SK-N-SH (cell line): ENCODE data around the gene PRSS8. TPM values are rescaled to one million over a fixed set of nuclear protein-coding genes. Genes with fewer than 3 reads are reported as not detected.
"Not testable (repeated sequence)": the region's sequence is repeated elsewhere in the genome, so short reads cannot be mapped to it uniquely, and the experiment has no call there.

ENCODE experiments used
- CTCF ChIA-PET: fragments of 300-600, 350-600 bp; formaldehyde crosslinking; extraction: SDS; loops from one replicate; lab custom pipeline; 2021; lab: Yijun Ruan, JAX
- POLR2A ChIA-PET: fragments of 350-600 bp; sonication (Branson Sonifier 250); formaldehyde crosslinking; extraction: SDS; loops from one replicate; lab custom pipeline; 2020; ENCODE audit warnings: antibody characterized with exemption, inconsistent platforms; lab: Yijun Ruan, JAX
- DNase-seq: peaks from one replicate; pipeline ENCODE4 v3.0.0; 2012
- H2AFZ ChIP-seq: fragments of 200-600 bp; sonication (generic); 2 replicates; pipeline ENCODE4 v1.8.1; 2016; ENCODE audit warnings: antibody characterized with exemption, mild to moderate bottlenecking, low read depth
- H3F3A ChIP-seq: fragments of 200-600 bp; sonication (generic); replicated peaks from 2 replicates; pipeline ENCODE3; 2016; ENCODE audit warnings: antibody characterized with exemption, mild to moderate bottlenecking; ENCODE audit not compliant: insufficient read depth
- H3K27ac ChIP-seq, 2 experiments: fragments of 200-500 bp in 1 of 2; fragments of 200-600 bp in 1 of 2; sonication (Bioruptor generic) in 1 of 2; sonication (generic), shearing (Covaris generic) in 1 of 2; 2 replicates each; pipeline versions ENCODE4 v1.5.1 to v1.6.1; 2014 to 2016; ENCODE audit warnings: low read depth in 2 of 2, inconsistent platforms in 1 of 2, low read length in 1 of 2, mild to moderate bottlenecking in 1 of 2, mixed read lengths in 1 of 2
- H3K27me3 ChIP-seq: fragments of 200-600 bp; sonication (generic), shearing (Covaris generic); 2 replicates; pipeline ENCODE4 v1.6.1; 2016; ENCODE audit warnings: mixed run types; ENCODE audit not compliant: insufficient read depth
- H3K36me3 ChIP-seq, 2 experiments: fragments of 200-500 bp in 1 of 2; fragments of 200-600 bp in 1 of 2; sonication (Bioruptor generic) in 1 of 2; sonication (generic) in 1 of 2; replicated peaks in 1 of 2; 2 replicates each; pipeline versions ENCODE3 to v1.5.1; 2014 to 2016; ENCODE audit warnings: low read length in 1 of 2, mild to moderate bottlenecking in 1 of 2; ENCODE audit not compliant: insufficient read depth in 2 of 2, control insufficient read depth in 1 of 2
- H3K4me1 ChIP-seq, 2 experiments: fragments of 200-500 bp in 1 of 2; fragments of 200-600 bp in 1 of 2; sonication (Bioruptor generic) in 1 of 2; sonication (generic), shearing (Covaris generic) in 1 of 2; 2 replicates each; pipeline versions ENCODE4 v1.5.1 to v1.6.1; 2014 to 2016; ENCODE audit warnings: low read depth in 1 of 2, low read length in 1 of 2, mixed run types in 1 of 2; ENCODE audit not compliant: insufficient read depth in 2 of 2, control insufficient read depth in 1 of 2
- H3K4me2 ChIP-seq: fragments of 200-600 bp; sonication (generic), shearing (Covaris generic); 2 replicates; pipeline ENCODE4 v1.6.1; 2017; ENCODE audit warnings: mixed run types
- H3K4me3 ChIP-seq, 2 experiments: fragments of 200-500 bp in 1 of 2; fragments of 200-600 bp in 1 of 2; sonication (Bioruptor generic) in 1 of 2; sonication (generic), shearing (Covaris generic) in 1 of 2; 2 replicates each; pipeline versions ENCODE4 v1.5.1 to v1.8.1; 2014 to 2016; ENCODE audit warnings: low read depth in 2 of 2, inconsistent platforms in 1 of 2, low read length in 1 of 2, mild to moderate bottlenecking in 1 of 2, mixed read lengths in 1 of 2, moderate library complexity in 1 of 2
- H3K79me2 ChIP-seq: fragments of 200-600 bp; sonication (generic); 2 replicates; pipeline ENCODE4 v1.8.1; 2017; ENCODE audit warnings: mild to moderate bottlenecking; ENCODE audit not compliant: insufficient read depth
- H3K9ac ChIP-seq: fragments of 200-600 bp; sonication (generic); 2 replicates; pipeline ENCODE4 v1.6.1; 2017; ENCODE audit warnings: mixed run types
- H3K9me2 ChIP-seq: fragments of 200-600 bp; sonication (generic); 2 replicates; pipeline ENCODE4 v1.6.1; 2017; ENCODE audit warnings: mixed run types
- H3K9me3 ChIP-seq: fragments of 200-600 bp; sonication (generic); 2 replicates; pipeline ENCODE4 v1.6.1; 2017; ENCODE audit warnings: mixed run types, mild to moderate bottlenecking, moderate library complexity
- H4K20me1 ChIP-seq: fragments of 200-600 bp; sonication (generic); 2 replicates; pipeline ENCODE4 v1.6.1; 2017; ENCODE audit warnings: mild to moderate bottlenecking, mixed run types; ENCODE audit not compliant: insufficient read depth
- CHD2 ChIP-seq: fragments of 150-350 bp; IDR thresholded peaks from 2 replicates; pipeline ENCODE4 v1.6.1; 2018; ENCODE audit warnings: low read length; ENCODE audit not compliant: partially characterized antibody
- EZH2phosphoT487 ChIP-seq: fragments of 200-600 bp; sonication (generic); IDR thresholded peaks from 2 replicates; pipeline ENCODE4 v1.6.1; 2017; ENCODE audit warnings: low read depth, mixed run types, mild to moderate bottlenecking, antibody characterized with exemption, moderate library complexity, borderline replicate concordance
- FOSL2 ChIP-seq: IDR thresholded peaks from 2 replicates; pipeline ENCODE4 v1.4.0; 2012; ENCODE audit warnings: low read depth, mild to moderate bottlenecking, moderate library complexity, borderline replicate concordance
- FOXJ3 ChIP-seq: sonication (generic); formaldehyde crosslinking; IDR thresholded peaks from 2 replicates; pipeline ENCODE4 v1.5.1; 2020; ENCODE audit warnings: mild to moderate bottlenecking, missing genetic modification reagents
- GATA2 ChIP-seq: sonication (generic); formaldehyde crosslinking; IDR thresholded peaks from 2 replicates; pipeline ENCODE4 v1.5.0; 2020; ENCODE audit warnings: mild to moderate bottlenecking, missing genetic modification reagents
- JUND ChIP-seq: IDR thresholded peaks from 2 replicates; pipeline ENCODE4 v1.4.0; 2012
- MXI1 ChIP-seq: IDR thresholded peaks from 2 replicates; pipeline ENCODE4 v1.6.1; 2012; ENCODE audit warnings: mild to moderate bottlenecking, low read depth, low read length, improper control_type of control experiment
- NRF1 ChIP-seq: IDR thresholded peaks from 2 replicates; pipeline ENCODE4 v1.6.1; 2012; ENCODE audit warnings: low read depth, mild to moderate bottlenecking, low read length
- POLR2AphosphoS5 ChIP-seq: IDR thresholded peaks from 2 replicates; pipeline ENCODE4 v1.6.1; 2012; ENCODE audit warnings: low read depth, low read length
- RAD21 ChIP-seq: IDR thresholded peaks from 2 replicates; pipeline ENCODE4 v1.6.1; 2012; ENCODE audit warnings: mild to moderate bottlenecking, low read length
- RFX5 ChIP-seq: IDR thresholded peaks from 2 replicates; pipeline ENCODE4 v1.6.1; 2012; ENCODE audit warnings: mild to moderate bottlenecking, improper control_type of control experiment, low read length
- RXRA ChIP-seq: IDR thresholded peaks from 2 replicates; pipeline ENCODE4 v1.4.0; 2012; ENCODE audit warnings: low read depth, mild to moderate bottlenecking, borderline replicate concordance
- TAF1 ChIP-seq: IDR thresholded peaks from 2 replicates; pipeline ENCODE4 v1.6.1; 2012; ENCODE audit warnings: low read depth, mild to moderate bottlenecking, low read length, moderate library complexity, borderline replicate concordance
- TEAD4 ChIP-seq: IDR thresholded peaks from 2 replicates; pipeline ENCODE4 v1.4.0; 2012; ENCODE audit warnings: mild to moderate bottlenecking, borderline replicate concordance; ENCODE audit not compliant: insufficient read depth
- YY1 ChIP-seq: IDR thresholded peaks from 2 replicates; pipeline ENCODE4 v1.4.0; 2012; ENCODE audit warnings: low read depth, mild to moderate bottlenecking
- WGBS: methylation state at CpG from one replicate; pipeline ENCODE4 v1.1.6; 2017; ENCODE audit warnings: low lambda C conversion rate; 5-methylcytosine and 5-hydroxymethylcytosine counted together
- polyA plus RNA-seq, 3 experiments: library from polyadenylated mRNA; depleted of rRNA; stranded (reverse); fragments of >200 nt; gene quantifications; 2 replicates each; pipeline ENCODE4 v1.2.3, GENCODE V29; 2012
- TF ChIP-seq, protein P1 (sequence below): IDR thresholded peaks from 2 replicates; pipeline ENCODE4 v1.4.0; 2012; ENCODE audit warnings: low read depth, borderline replicate concordance
- TF ChIP-seq, protein P2 (sequence below): IDR thresholded peaks from 2 replicates; pipeline ENCODE4 v1.4.0; 2012; ENCODE audit warnings: low read depth, borderline replicate concordance
- TF ChIP-seq, protein P3 (sequence below): IDR thresholded peaks from 2 replicates; pipeline ENCODE4 v1.4.0; 2012; ENCODE audit warnings: low read depth
- TF ChIP-seq, protein P4 (sequence below): fragments of 150-350 bp; IDR thresholded peaks from 2 replicates; pipeline ENCODE4 v1.6.1; 2016; ENCODE audit warnings: mild to moderate bottlenecking, low read depth, low read length

The PRSS8 gene
- polyA plus RNA-seq, 1 of the 3 experiments (the other 2 are of a cell fraction) = 0.07 TPM

DNA sequence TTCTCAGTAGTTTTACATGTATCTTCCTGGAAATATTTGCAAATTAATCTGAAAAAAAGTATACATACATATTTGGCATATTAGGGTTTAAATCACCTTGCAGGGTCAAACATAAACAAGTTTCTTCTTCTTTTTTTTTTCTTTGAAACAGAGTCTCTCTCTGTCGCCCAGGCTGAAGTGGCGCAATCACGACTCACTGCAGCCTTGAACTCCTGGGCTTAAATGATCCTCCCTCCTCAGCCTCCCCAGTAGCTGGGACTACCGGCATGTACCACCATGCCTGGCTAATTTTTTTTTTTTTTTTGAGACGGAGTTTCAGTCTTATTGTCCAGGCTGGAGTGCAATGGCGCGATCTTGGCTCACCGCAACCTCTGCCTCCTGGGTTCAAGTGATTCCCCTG, 31.8 kb upstream of the PRSS8 start (continued):
- no peak for TF ChIP-seq RAD21
- TF ChIP-seq POLR2AphosphoS5 = no peak
- TF ChIP-seq, protein P1, sequence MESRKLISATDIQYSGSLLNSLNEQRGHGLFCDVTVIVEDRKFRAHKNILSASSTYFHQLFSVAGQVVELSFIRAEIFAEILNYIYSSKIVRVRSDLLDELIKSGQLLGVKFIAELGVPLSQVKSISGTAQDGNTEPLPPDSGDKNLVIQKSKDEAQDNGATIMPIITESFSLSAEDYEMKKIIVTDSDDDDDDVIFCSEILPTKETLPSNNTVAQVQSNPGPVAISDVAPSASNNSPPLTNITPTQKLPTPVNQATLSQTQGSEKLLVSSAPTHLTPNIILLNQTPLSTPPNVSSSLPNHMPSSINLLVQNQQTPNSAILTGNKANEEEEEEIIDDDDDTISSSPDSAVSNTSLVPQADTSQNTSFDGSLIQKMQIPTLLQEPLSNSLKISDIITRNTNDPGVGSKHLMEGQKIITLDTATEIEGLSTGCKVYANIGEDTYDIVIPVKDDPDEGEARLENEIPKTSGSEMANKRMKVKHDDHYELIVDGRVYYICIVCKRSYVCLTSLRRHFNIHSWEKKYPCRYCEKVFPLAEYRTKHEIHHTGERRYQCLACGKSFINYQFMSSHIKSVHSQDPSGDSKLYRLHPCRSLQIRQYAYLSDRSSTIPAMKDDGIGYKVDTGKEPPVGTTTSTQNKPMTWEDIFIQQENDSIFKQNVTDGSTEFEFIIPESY = no peak
- TF ChIP-seq, protein P2, sequence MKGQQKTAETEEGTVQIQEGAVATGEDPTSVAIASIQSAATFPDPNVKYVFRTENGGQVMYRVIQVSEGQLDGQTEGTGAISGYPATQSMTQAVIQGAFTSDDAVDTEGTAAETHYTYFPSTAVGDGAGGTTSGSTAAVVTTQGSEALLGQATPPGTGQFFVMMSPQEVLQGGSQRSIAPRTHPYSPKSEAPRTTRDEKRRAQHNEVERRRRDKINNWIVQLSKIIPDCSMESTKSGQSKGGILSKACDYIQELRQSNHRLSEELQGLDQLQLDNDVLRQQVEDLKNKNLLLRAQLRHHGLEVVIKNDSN = no peak
- TF ChIP-seq FOXJ3 (CRISPR knock-in tag) = no peak
- TF ChIP-seq YY1 = no peak
- TF ChIP-seq TAF1 = no peak
- TF ChIP-seq TEAD4 = no peak
- TF ChIP-seq GATA2 (CRISPR knock-in tag) = no peak

GRCh38 chr16:31157136-31157535, 21.6 kb upstream of the PRSS8 start:
- no peaks in the 10 kb centered on the region for H3K79me2 ChIP-seq
- CTCF ChIA-PET = interaction anchor here (1.2 to 4.8 kb wide), 6 partner anchors 13 to 711 kb away, joined by 3 to 24 read pairs (median 4); partner anchors contain the start of gene HSD3B7
- no peak for TF ChIP-seq JUND
- no peak for TF ChIP-seq RAD21
- TF ChIP-seq, protein P3, sequence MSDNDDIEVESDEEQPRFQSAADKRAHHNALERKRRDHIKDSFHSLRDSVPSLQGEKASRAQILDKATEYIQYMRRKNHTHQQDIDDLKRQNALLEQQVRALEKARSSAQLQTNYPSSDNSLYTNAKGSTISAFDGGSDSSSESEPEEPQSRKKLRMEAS = no peak
- TF ChIP-seq, protein P1 = no peak
- TF ChIP-seq NRF1 = no peak
- TF ChIP-seq, protein P4, sequence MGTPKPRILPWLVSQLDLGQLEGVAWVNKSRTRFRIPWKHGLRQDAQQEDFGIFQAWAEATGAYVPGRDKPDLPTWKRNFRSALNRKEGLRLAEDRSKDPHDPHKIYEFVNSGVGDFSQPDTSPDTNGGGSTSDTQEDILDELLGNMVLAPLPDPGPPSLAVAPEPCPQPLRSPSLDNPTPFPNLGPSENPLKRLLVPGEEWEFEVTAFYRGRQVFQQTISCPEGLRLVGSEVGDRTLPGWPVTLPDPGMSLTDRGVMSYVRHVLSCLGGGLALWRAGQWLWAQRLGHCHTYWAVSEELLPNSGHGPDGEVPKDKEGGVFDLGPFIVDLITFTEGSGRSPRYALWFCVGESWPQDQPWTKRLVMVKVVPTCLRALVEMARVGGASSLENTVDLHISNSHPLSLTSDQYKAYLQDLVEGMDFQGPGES = no peak
- TF ChIP-seq FOSL2 = no peak
- no peak for TF ChIP-seq MXI1
- TF ChIP-seq CHD2 = no peak
- no peak for TF ChIP-seq RFX5
- TF ChIP-seq GATA2 (CRISPR knock-in tag) = no peak
- no peak for TF ChIP-seq RXRA
- no peak for TF ChIP-seq TEAD4
- TF ChIP-seq EZH2phosphoT487 = no peak
- no peak for TF ChIP-seq FOXJ3 (CRISPR knock-in tag)
- no peak for TF ChIP-seq TAF1
- TF ChIP-seq, all 33 proteins: peak for 0
- no peaks in the 10 kb centered on the region for H3F3A ChIP-seq
- no peak overlapping the region for H2AFZ ChIP-seq
- 22% methylated on average over 5 of the region's 8 CpGs for WGBS
- H3K27me3 ChIP-seq = no peaks in the 10 kb centered on the region
- no peaks in the 10 kb centered on the region for H4K20me1 ChIP-seq
- H3K4me2 ChIP-seq = no peak overlapping the region
- no peaks in the 10 kb centered on the region for H3K9me3 ChIP-seq
- DNase-seq = no peak
- no peaks in the 10 kb centered on the region for H3K4me1 ChIP-seq
- no peak overlapping the region for H3K27ac ChIP-seq
- H3K9ac ChIP-seq = no peak overlapping the region
- no peaks in the 10 kb centered on the region for H3K36me3 ChIP-seq
- POLR2A ChIA-PET = interaction anchor here (0.7 kb wide), 1 partner anchor 23 kb away, joined by 5 read pairs; the partner anchor contains the start of gene FUS
- no peaks in the 10 kb centered on the region for H3K9me2 ChIP-seq
- no peak overlapping the region for H3K4me3 ChIP-seq

GRCh38 chr16:31150976-31151375, 15.4 kb upstream of the PRSS8 start:
- H2AFZ ChIP-seq, H3K27me3 ChIP-seq, H3K4me1 ChIP-seq, H3F3A ChIP-seq, DNase-seq, H3K4me3 ChIP-seq, H3K9ac ChIP-seq, H3K79me2 ChIP-seq, H3K27ac ChIP-seq, H3K9me3 ChIP-seq, H3K9me2 ChIP-seq, H3K36me3 ChIP-seq, H4K20me1 ChIP-seq, H3K4me2 ChIP-seq: not testable (repeated sequence)
- WGBS = 69% methylated on average over 6 of the region's 6 CpGs
- CTCF ChIA-PET = interaction anchor here (4.7 kb wide), 1 partner anchor 8 kb away, joined by 22 read pairs; no protein-coding TSS in a partner anchor
- POLR2A ChIA-PET = interaction anchor here (1.6 kb wide), 1 partner anchor 29 kb away, joined by 4 read pairs; the partner anchor contains the start of gene FUS
